GM12872 (cell line): Measurements from ENCODE around the gene MACF1.

Source experiments
- TF ChIP-seq, protein P1 (sequence below): IDR thresholded peaks from 3 replicates; pipeline ENCODE4 v1.5.1; 2011; ENCODE audit warnings: low read depth, mild to moderate bottlenecking, low read length, moderate library complexity; ENCODE audit not compliant: insufficient read depth

MACF1 gene

DNA sequence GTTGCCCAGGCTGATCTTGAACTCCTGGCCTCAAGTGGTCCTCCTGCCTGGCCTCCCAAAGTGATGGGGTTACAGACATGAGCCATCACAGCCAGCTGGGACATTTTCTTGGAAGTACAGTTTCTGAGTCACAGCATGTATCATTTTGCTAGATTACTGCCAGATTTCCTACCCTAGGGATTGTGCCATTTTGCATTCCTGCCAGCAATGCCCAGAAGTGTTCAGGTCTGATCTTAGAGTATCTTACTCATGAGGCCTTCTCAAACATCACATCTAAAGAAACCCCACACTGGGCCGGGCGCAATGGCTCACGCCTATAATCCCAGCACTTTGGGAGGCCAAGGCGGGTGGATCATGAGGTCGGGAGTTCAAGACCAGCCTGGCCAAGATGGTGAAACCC is 297.2 kb downstream of the MACF1 start:
- TF ChIP-seq, protein P1, sequence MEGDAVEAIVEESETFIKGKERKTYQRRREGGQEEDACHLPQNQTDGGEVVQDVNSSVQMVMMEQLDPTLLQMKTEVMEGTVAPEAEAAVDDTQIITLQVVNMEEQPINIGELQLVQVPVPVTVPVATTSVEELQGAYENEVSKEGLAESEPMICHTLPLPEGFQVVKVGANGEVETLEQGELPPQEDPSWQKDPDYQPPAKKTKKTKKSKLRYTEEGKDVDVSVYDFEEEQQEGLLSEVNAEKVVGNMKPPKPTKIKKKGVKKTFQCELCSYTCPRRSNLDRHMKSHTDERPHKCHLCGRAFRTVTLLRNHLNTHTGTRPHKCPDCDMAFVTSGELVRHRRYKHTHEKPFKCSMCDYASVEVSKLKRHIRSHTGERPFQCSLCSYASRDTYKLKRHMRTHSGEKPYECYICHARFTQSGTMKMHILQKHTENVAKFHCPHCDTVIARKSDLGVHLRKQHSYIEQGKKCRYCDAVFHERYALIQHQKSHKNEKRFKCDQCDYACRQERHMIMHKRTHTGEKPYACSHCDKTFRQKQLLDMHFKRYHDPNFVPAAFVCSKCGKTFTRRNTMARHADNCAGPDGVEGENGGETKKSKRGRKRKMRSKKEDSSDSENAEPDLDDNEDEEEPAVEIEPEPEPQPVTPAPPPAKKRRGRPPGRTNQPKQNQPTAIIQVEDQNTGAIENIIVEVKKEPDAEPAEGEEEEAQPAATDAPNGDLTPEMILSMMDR: no peak

DNA sequence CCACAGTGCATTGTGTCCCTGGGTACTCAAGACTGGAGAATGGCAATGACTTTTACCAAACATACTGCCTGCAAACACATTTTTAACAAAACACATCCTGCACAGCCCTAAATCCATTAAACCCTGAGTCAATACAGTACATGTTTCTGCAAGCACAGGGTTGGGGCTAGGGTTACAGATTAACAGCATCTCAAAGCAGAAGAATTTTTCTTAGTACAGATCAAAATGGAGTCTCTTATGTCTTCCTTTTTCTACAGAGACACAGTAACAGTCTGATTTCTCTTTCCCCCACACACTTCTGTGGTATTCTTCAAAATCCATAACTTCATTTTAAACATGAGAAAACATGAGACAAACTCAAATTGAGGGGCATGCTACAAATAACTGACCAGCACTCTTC is 300.8 kb downstream of the MACF1 start:
- TF ChIP-seq, protein P1: no peak

- TF ChIP-seq, protein P1: 0 out of 3 replicates have a peak, but pooled peaks have one; percentile 14
Measured at GRCh38 chr1:39507230-39507928, 302.9 kb downstream of the MACF1 start.

- TF ChIP-seq, protein P1: no peak
Measured at GRCh38 chr1:39508266-39508665, 303.8 kb downstream of the MACF1 start.

- TF ChIP-seq, protein P1: no peak
Measured at GRCh38 chr1:39508857-39509305, 304.4 kb downstream of the MACF1 start.

- TF ChIP-seq, protein P1: no peak
Measured at GRCh38 chr1:39509360-39510009, 305.0 kb downstream of the MACF1 start.

DNA sequence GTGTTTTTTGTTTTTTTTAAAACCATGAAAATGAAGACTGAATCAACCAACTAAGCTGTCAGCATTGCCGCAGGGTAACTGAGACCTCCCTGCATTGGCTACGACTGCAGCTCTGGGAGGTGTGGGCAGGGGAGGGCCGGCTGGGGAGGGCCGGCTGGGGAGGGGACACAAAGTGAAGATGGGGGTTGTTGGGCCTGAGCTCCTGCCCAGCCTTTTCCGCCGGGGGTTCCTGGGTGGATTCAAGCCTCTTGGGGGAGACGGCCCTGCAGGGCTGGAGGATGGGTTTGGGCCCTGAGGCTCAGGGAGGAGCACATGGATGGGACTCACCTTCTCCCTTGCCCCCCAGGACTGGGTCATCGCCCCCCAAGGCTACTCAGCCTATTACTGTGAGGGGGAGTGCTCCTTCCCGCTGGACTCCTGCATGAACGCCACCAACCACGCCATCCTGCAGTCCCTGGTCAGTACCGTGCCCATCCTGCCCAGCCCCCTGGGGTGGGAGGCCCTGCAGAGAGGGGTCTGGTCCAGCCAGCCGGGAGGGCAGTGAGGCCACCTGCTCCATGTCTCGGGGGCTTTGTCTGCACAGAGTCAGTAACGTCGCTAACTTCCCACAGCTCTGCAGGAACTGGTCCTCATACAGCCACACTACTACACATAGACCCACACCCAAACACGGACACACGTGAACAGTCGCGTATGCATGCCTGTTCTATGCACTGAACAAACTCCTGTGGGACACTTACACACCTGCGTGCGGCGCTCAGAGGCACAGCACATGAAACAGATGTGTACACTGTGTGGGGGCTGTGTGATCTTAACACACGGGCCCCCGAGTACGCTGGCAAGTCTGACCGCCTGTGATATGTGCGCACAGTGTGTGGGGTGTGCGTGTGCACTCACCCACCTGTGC is 318.4 kb downstream of the MACF1 start:
- TF ChIP-seq, protein P1: no peak
